NCI-H1436 treated with DMSO at 0.1 percent for 48 hours (cell line): ENCODE results near the gene RETSAT.
A peak's percentile ranks its signal among the peaks of the same experiment; 100 is the strongest.
"Not testable (repeated sequence)": the region's sequence is repeated elsewhere in the genome, so short reads cannot be mapped to it uniquely, and the experiment has no call there.

Experiments used
- DNase-seq: peaks from one replicate; lab custom pipeline; 2025; lab: John Stamatoyannopoulos, UW

The RETSAT gene

DNA sequence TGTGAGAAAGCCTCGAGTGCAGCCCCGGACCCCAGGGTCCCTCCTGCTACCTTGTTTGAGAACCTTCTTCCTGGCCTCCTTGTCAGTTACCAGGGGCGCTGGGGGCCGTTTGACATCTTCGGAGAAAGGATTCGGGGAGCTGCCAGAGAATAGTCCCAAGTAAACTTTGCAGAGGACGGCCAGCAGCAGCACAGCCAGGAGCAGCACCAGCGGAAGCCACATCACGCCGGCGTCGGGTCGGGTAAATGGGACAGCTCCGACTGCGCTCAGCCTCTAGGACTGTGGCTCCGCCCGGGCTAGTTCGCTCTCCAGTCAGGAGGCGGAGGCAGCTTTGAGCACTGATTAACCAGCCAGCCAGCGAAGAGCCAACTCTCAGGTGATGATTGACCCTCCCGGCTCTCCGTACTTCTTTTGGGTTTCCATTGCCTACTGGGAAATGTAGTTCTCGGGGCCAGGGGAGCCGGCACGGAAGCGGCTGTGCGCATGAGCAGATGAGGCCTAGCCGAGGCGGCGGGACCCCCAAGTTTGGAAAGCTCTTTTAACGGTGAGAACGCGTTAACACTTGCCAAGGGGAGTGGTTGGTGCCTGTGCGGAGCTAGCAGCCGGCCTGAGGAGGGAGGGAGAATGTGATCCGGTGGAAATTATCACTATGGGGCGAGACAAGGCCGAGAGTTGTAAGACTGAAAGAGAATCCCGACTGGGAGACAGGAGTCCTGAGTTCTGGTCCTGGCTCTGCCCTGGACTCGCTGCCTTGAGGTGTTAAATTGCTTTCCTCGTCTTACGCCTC is at the start of gene RETSAT, which contains the start of gene ELMOD3:
RETSAT (minus strand) TSS at position 243 of the 787 bp plus-strand sequence; CDS start at position 222, 21 bp downstream.
ELMOD3 (plus strand) TSS at position 484 of the 787 bp plus-strand sequence. CDS start 2,430 bp downstream, outside the sequence.
- peak; percentile 91 for DNase-seq

- DNase-seq: no peak
These were observed 47.5 kb upstream of the RETSAT start for GRCh38 chr2:85401844-85402243.

DNA sequence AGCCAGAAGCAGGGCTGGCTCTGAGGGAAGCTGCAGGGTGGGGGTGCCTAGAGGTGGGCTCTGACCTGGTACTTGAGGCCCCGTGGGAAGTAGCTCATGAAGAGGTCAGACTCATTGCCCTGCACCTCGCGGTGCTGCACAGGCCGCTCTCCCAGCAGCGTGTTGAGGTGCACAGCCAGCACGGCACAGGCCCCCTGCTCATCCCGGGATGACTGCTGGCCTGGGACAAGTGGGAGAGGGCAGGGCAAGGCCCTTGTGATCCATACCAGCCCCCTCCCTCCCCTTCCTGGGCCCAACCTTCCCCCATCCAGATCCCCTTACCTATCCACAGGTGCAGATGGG is 47.1 kb upstream of the RETSAT start:
- no peak for DNase-seq

GRCh38 chr2:85400541-85401463 is 46.5 kb upstream of the RETSAT start:
- DNase-seq: no peak

- DNase-seq: no peak
These were observed 45.7 kb upstream of the RETSAT start for GRCh38 chr2:85400023-85400422.

GRCh38 chr2:85399183-85399455 is 44.8 kb upstream of the RETSAT start:
- DNase-seq: no peak

- DNase-seq: no peak
These were observed 44.3 kb upstream of the RETSAT start for GRCh38 chr2:85398426-85399182.

DNA sequence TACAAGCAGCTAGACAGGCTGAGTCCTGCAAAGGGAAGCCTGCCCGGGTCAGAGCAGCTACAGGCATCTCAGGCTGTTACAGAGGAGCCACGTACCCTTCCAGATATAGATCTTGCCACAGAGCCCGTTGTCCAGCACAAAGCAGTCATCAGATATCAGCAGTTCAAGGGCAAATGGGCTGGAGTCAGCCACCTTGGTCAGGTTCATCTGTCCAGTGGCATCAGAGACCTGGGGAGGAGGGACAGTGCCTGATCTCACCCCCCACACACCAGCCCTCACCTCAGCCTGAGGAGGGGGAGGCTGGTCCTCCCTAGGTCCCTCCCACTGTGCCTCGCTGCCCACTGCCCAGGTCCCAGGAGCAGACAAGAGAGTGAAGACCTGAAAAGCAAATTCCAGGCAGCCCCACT is 43.6 kb upstream of the RETSAT start:
- no peak for DNase-seq

DNA sequence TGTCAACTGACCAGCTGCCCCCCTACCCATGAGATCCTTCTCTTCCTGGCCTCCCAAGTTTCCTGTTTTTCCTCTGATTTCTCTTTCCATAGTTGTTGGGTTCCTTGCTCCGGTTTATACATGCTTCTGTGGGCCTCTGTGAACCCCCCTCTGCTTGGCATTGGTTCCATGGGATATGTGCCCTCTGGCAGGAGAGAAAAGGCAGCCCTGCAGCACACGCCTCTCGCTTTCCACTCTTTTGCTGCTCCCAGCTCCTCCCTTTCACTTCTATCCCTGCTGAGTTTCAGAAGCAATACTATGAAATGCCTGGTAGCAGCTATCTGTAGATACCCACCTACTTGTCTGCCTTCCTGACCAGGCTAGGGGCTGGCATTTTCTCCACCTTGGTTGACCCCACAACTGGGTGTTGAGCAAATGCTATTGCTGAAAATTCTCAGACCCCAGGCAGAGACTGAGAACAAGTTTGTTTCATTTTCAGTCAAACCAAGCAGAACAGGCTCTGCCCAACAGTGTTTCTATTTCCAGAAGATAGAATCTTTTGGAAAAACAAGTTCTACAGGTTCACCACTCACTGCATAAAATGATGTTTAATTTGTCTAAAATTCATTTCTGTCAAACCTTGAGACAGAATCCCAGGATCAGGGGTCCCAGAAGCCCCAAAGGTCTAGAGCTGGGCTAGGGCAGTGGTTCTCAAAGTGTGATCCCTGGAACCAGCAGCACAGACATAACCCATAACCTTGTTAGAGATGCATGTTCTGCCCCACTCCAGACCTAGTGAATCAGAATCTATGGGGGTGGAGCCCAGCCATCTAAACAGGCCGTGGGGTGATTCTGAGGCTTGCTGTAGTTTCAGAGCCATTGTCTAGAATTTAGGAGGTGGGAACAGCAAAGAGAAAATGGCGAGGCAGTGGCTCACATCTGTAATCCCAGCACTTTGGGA is 42.5 kb upstream of the RETSAT start:
- no peak for DNase-seq

- no peak for DNase-seq
These were observed 41.7 kb upstream of the RETSAT start for GRCh38 chr2:85395912-85396475.

DNA sequence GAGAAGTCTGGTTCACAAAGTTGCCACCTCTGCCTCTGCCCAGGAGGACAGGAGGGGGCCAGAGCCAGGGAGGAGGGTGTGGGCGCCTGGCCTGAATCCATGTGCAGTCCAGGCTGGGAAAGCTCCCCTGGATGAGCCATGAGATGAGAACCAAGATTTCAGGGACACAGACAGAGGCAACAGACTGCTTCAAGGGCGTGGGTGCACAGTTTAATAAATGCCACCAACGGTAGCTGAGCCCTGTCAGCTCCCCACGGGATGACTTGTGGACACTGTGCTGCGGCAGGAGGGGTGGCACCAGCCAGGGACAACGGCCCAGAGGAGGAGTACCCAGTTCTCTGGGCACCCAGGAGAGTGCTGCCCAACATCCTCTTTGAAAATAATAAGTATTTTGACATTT is 40.6 kb upstream of the RETSAT start:
- DNase-seq: no peak

- DNase-seq: no peak
These were observed 39.9 kb upstream of the RETSAT start for GRCh38 chr2:85394261-85394681.

DNA sequence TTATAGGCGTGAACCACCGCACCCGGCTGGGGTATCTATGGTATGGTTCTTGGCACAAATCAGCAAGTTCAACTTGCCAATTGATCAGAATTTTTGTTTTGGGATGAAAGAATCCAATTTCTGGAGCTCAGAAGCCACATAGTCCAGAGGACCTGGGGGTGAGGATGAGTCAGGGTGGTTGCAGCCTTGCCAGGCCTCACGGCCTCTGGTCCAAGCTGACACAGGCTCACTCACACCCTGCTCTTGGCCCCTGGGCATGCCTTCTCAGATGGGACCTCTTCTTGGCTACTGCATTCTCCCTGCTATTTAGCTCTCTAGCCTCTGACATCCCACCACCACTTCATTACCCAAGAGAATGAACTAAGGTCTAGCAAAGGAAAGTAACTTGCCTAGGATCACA is 39.5 kb upstream of the RETSAT start:
- no peak for DNase-seq

DNA sequence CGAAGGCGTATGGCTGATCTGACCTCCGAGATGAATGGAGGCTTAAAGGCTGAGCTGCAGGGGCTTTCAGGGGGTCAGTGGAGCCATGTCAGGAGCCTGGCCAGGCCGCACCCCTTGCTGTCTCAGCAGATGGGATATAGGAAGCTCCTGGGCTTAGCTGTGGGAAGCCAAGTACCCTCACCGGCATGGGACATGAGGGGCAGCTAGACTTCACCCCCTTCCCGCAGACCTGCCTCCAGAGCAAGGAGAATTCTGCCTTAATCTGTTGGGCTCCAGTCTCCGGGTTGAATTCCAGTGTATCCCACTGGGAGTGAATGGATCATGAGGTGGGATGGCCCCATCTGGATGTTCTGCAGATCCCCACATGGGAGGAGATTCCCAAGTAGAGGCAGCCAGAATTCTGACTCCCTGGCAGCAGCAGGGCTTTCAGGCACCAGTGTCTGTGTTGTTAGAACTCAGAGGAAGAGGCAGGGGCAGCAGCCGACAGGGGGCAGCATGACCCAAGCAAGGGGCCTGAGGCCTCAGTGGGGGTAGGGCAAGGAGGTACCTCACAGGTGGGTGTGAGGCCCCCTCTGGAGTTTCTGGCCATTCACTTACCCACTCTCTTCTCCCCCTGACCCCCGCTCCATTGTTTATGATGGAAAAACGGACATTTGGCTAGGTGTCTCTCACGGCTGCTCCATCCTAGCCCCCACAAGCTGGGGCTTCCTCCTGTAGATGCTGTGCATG is 36.8 kb upstream of the RETSAT start:
- DNase-seq: no peak

DNA sequence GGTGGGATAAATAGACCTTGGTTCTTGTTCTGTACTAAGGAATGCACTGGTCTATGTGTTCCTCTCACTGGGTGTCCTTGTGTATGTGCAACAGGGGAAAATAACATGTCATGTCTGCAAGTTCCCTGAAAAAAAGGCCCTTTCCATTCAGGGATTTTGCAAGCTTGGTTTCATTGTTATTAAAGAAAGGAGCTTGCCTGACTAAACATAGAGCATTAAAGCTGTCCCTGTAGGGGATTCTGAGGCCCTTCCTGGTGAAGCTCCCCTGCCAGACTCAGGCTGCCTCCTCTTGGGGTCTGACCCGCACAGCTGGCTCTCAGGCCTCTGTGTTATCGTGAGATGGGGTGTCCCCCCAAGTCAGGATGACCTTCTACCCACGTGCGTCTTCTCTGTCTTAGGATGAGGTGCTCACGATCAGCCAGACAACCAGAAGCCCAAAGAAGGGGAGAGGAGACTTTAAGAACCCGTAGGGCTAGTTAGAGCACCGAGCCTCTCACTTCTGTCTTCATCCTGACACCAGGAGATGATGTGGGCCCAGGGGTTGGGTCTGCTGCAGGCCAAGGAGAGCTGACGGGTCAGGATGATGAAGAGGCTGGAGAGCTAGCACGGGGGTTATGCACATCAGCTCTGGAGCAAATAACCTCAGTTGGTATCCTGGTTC is 34.7 kb upstream of the RETSAT start:
- DNase-seq: no peak

DNA sequence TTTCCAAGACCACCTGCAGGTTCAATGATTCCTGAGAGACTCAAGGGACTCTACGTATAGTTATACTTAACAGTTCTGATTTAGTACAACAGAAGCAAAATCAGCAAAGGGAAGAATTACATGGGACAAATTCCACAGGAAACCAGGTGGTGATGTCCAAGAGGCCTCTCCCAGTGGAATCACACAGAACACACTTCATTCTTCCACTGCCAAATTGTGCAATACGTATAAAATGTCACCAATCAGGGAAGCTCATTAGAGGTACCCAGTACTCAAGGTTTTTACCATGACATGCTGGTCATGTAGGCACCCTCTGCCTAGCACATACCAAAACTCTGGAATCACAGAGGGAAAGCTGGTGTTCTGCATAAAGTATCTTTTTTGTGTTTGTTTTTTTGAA is 33.4 kb upstream of the RETSAT start:
- DNase-seq: no peak

- no peak for DNase-seq
These were observed 31.4 kb upstream of the RETSAT start for GRCh38 chr2:85385746-85386145.

- DNase-seq: no peak
These were observed 29.5 kb upstream of the RETSAT start for GRCh38 chr2:85383850-85384249.

DNA sequence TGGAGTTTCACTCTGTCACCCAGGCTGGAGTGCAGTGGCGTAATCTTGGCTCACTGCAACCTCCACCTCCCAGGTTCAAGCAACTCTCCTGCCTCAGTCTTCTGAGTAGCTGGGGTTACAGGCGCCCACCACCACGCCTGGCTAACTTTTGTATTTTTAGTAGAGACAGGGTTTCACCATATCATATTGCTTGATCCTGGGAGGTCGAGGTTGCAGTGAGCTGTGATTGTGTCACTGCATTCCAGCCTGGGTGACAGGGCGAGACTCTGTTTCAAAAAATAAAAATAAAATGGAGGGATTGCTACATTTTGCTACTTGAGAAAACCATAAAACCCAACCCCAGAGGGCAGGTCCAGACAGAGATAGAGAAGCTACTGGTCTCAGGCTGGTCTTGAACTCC is 28.8 kb upstream of the RETSAT start:
- not testable (repeated sequence) for DNase-seq

DNA sequence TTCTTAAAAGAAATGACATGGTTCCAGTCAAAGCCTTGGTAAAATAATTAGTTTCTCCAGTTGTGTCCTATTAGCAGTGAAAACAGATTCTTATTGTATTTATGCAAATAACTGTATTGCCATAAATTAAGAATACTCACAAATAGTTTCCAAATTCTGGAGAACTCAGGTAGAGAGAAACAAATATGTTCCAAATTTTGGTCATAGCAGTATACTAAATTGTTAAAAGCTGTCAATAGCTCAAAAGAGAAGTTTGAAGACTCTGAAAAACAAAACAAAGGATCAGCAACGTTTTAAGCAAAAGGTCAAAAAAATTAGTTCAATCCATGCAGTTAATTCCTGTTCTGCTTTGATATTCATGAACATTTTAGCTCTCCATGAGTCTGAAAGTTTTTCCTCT is 25.7 kb upstream of the RETSAT start:
- no peak for DNase-seq
